Measurements from ENCODE around the gene PPIG. TPM values are rescaled to one million over a fixed set of nuclear protein-coding genes. Genes with fewer than 3 reads are reported as not detected.

Gene PPIG
- total RNA-seq, 1 experiment from 2014 or later, result 28.4 TPM

- H4K20me1 ChIP-seq (ENCODE audit: insufficient read depth), result no peaks in the 10 kb centered on the region
- no peak overlapping the region for H2AFZ ChIP-seq
- H3K9me3 ChIP-seq (ENCODE audit: insufficient read depth, low read depth), result no peaks in the 10 kb centered on the region
- H3K36me3 ChIP-seq (ENCODE audit: low read depth), result no peaks in the 10 kb centered on the region
- intact Hi-C loops (cut with micrococcal nuclease; ENCODE audit: unreplicated experiment), result no loop called here
- TF ChIP-seq, protein P1, sequence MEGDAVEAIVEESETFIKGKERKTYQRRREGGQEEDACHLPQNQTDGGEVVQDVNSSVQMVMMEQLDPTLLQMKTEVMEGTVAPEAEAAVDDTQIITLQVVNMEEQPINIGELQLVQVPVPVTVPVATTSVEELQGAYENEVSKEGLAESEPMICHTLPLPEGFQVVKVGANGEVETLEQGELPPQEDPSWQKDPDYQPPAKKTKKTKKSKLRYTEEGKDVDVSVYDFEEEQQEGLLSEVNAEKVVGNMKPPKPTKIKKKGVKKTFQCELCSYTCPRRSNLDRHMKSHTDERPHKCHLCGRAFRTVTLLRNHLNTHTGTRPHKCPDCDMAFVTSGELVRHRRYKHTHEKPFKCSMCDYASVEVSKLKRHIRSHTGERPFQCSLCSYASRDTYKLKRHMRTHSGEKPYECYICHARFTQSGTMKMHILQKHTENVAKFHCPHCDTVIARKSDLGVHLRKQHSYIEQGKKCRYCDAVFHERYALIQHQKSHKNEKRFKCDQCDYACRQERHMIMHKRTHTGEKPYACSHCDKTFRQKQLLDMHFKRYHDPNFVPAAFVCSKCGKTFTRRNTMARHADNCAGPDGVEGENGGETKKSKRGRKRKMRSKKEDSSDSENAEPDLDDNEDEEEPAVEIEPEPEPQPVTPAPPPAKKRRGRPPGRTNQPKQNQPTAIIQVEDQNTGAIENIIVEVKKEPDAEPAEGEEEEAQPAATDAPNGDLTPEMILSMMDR (conservative IDR thresholded peaks at IDR 0.05), result no peak
- no peak for TF ChIP-seq EZH2 (IDR thresholded peaks at IDR 0.05; ENCODE audit: low read depth)
- no peaks in the 10 kb centered on the region for H3K9me2 ChIP-seq (ENCODE audit: insufficient read depth)
- H3K4me3 ChIP-seq, result no peak overlapping the region
- BruUV-seq (replicated peaks), result no TSS peak
- POLR2A ChIA-PET (ENCODE audit: unreplicated experiment), result no interaction called here
- no peak overlapping the region for H3K4me2 ChIP-seq
- CTCF ChIA-PET, result no interaction called here
- H3K79me2 ChIP-seq (ENCODE audit: low read depth), result no peaks in the 10 kb centered on the region
- no peaks in the 10 kb centered on the region for H3F3A ChIP-seq (ENCODE audit: insufficient read depth, low read depth)
- no peaks in the 10 kb centered on the region for H3K27me3 ChIP-seq (ENCODE audit: insufficient read depth, low read depth)
- H3K27ac ChIP-seq, result no peak overlapping the region
- H3K4me1 ChIP-seq (replicated peaks; ENCODE audit: insufficient read depth), result no peaks in the 10 kb centered on the region
- DNase-seq, result no peak
Measured at GRCh38 chr2:169647496-169647895, 63.3 kb downstream of the PPIG start.

- DNase-seq, result no peak
Measured at GRCh38 chr2:169649278-169649677, 65.1 kb downstream of the PPIG start.

GRCh38 chr2:169653636-169654035 lies 69.5 kb downstream of the PPIG start:
- no TSS peak for BruUV-seq (replicated peaks)
- ChIA-PET POLR2A (ENCODE audit: unreplicated experiment) (interaction anchor here (0.6 kb wide), 1 partner anchor 136 kb away, joined by 5 read pairs; no protein-coding TSS in a partner anchor), CTCF (no interaction called here)
- TF ChIP-seq EZH2 (IDR thresholded peaks at IDR 0.05; ENCODE audit: low read depth), result no peak
- TF ChIP-seq, protein P1 (conservative IDR thresholded peaks at IDR 0.05), result no peak
- H4K20me1 ChIP-seq (ENCODE audit: insufficient read depth), result no peaks in the 10 kb centered on the region
- H3K9me2 ChIP-seq (ENCODE audit: insufficient read depth), result no peaks in the 10 kb centered on the region
- H3K27ac ChIP-seq, result no peak overlapping the region
- no peak for DNase-seq
- no peaks in the 10 kb centered on the region for H3K4me1 ChIP-seq (replicated peaks; ENCODE audit: insufficient read depth)
- intact Hi-C loops (cut with micrococcal nuclease; ENCODE audit: unreplicated experiment), result no loop called here
- no peak overlapping the region for H3K4me3 ChIP-seq
- no peaks in the 10 kb centered on the region for H3K36me3 ChIP-seq (ENCODE audit: low read depth)
- no peak overlapping the region for H2AFZ ChIP-seq
- no peak overlapping the region for H3K4me2 ChIP-seq
- H3F3A ChIP-seq (ENCODE audit: insufficient read depth, low read depth), result no peaks in the 10 kb centered on the region
- H3K27me3 ChIP-seq (ENCODE audit: insufficient read depth, low read depth), result no peaks in the 10 kb centered on the region
- H3K9me3 ChIP-seq (ENCODE audit: insufficient read depth, low read depth), result no peaks in the 10 kb centered on the region
- no peaks in the 10 kb centered on the region for H3K79me2 ChIP-seq (ENCODE audit: low read depth)

More at GRCh38 chr2:169649278-169649677, 65.1 kb downstream of the PPIG start:
- Histone ChIP-seq H3K4me1 (replicated peaks; ENCODE audit: insufficient read depth) (no peaks in the 10 kb centered on the region), H3K9me3 (ENCODE audit: insufficient read depth, low read depth) (no peaks in the 10 kb centered on the region), H3K36me3 (ENCODE audit: low read depth) (no peaks in the 10 kb centered on the region), H3K27me3 (ENCODE audit: insufficient read depth, low read depth) (no peaks in the 10 kb centered on the region), H3K9me2 (ENCODE audit: insufficient read depth) (no peaks in the 10 kb centered on the region), H3K4me3 (no peak overlapping the region), H4K20me1 (ENCODE audit: insufficient read depth) (no peaks in the 10 kb centered on the region), H3F3A (ENCODE audit: insufficient read depth, low read depth) (no peaks in the 10 kb centered on the region), H2AFZ (no peak overlapping the region), H3K27ac (no peak overlapping the region), H3K79me2 (ENCODE audit: low read depth) (no peaks in the 10 kb centered on the region), H3K4me2 (no peak overlapping the region)
- TF ChIP-seq, protein P1 (conservative IDR thresholded peaks at IDR 0.05), result no peak
- TF ChIP-seq EZH2 (IDR thresholded peaks at IDR 0.05; ENCODE audit: low read depth), result no peak
- ChIA-PET POLR2A (ENCODE audit: unreplicated experiment) (no interaction called here), CTCF (no interaction called here)
- intact Hi-C loops (cut with micrococcal nuclease; ENCODE audit: unreplicated experiment), result no loop called here
- BruUV-seq (replicated peaks), result no TSS peak

Data from PC-9 (cell line).